Iris pigment epithelial cell (primary cell): Measurements from ENCODE around the gene RASGEF1C.

Experiments used
- DNase-seq: peaks from one replicate; pipeline ENCODE4 v3.0.0-alpha.2; 2011; ENCODE audit warnings: low read depth

RASGEF1C gene

GRCh38 chr5:180159756-180160155 lies 49.3 kb downstream of the RASGEF1C start:
- DNase-seq = peak; percentile 22

- DNase-seq = no peak
Measured at GRCh38 chr5:180157866-180158265, 51.1 kb downstream of the RASGEF1C start.

- no peak for DNase-seq
Measured at GRCh38 chr5:180156141-180156540, 52.9 kb downstream of the RASGEF1C start.

- no peak for DNase-seq
Measured at GRCh38 chr5:180155365-180155926, 53.6 kb downstream of the RASGEF1C start.

GRCh38 chr5:180154821-180155364 lies 54.1 kb downstream of the RASGEF1C start:
- no peak for DNase-seq

GRCh38 chr5:180153991-180154390 lies 55.0 kb downstream of the RASGEF1C start:
- DNase-seq = no peak

GRCh38 chr5:180153099-180153498 lies 55.9 kb downstream of the RASGEF1C start:
- no peak for DNase-seq

GRCh38 chr5:180143656-180144364 lies 65.2 kb downstream of the RASGEF1C start:
- DNase-seq = no peak

GRCh38 chr5:180142824-180143610 lies 66.0 kb downstream of the RASGEF1C start:
- no peak for DNase-seq

GRCh38 chr5:180142021-180142765 lies 66.8 kb downstream of the RASGEF1C start:
- no peak for DNase-seq

GRCh38 chr5:180141068-180141660 lies 67.8 kb downstream of the RASGEF1C start:
- DNase-seq = no peak

- no peak for DNase-seq
Measured at GRCh38 chr5:180140571-180140970, 68.4 kb downstream of the RASGEF1C start.

- no peak for DNase-seq
Measured at GRCh38 chr5:180140079-180140554, 68.9 kb downstream of the RASGEF1C start.

GRCh38 chr5:180139731-180140055 lies 69.3 kb downstream of the RASGEF1C start:
- no peak for DNase-seq

GRCh38 chr5:180138976-180139730 lies 69.9 kb downstream of the RASGEF1C start:
- no peak for DNase-seq

- DNase-seq = no peak
Measured at GRCh38 chr5:180138214-180138975, 70.6 kb downstream of the RASGEF1C start.

GRCh38 chr5:180137401-180138213 lies 71.4 kb downstream of the RASGEF1C start:
- no peak for DNase-seq

- no peak for DNase-seq
Measured at GRCh38 chr5:180136630-180137381, 72.2 kb downstream of the RASGEF1C start.
